Tibial artery (tissue), 4 donors: ENCODE results near the gene LGALS4.
"Not testable (repeated sequence)": the region's sequence is repeated elsewhere in the genome, so short reads cannot be mapped to it uniquely, and the experiment has no call there.

ENCODE experiments used
- DNase-seq, 2 donors: peaks; one replicate each; pipeline ENCODE4 v3.0.0-alpha.2; 2019
- H3K27ac ChIP-seq, 2 donors: fragments of 200-600 bp; sonication (generic) in 1 of 2; 1 replicate in 1 of 2; 2 replicates in 1 of 2; pipeline ENCODE4 v1.5.1; 2018 to 2019; ENCODE audit warnings: mild to moderate bottlenecking in 1 of 2
- H3K27me3 ChIP-seq, 2 donors: fragments of 200-600 bp; sonication (generic) in 1 of 2; one replicate each; pipeline versions ENCODE4 v1.5.1 to v1.6.0; 2016 to 2019
- H3K36me3 ChIP-seq, 3 donors: fragments of 200-600 bp; sonication (generic) in 2 of 3; one replicate each; pipeline ENCODE4 v1.5.1; 2016 to 2019; ENCODE audit warnings: mild to moderate bottlenecking in 2 of 3
- H3K4me1 ChIP-seq, 4 donors: fragments of 200-600 bp; sonication (generic) in 2 of 4; 1 replicate in 3 of 4; 2 replicates in 1 of 4; pipeline ENCODE4 v1.5.1; 2016 to 2019
- H3K4me3 ChIP-seq, 2 donors: fragments of 200-600 bp; sonication (generic) in 1 of 2; 1 replicate in 1 of 2; 2 replicates in 1 of 2; pipeline ENCODE4 v1.5.1; 2018 to 2019; ENCODE audit warnings: mild to moderate bottlenecking in 2 of 2
- H3K9me3 ChIP-seq, 3 donors: fragments of 200-600 bp; sonication (generic) in 1 of 3; one replicate each; pipeline ENCODE4 v1.5.1; 2016 to 2019
- CTCF ChIP-seq, 2 experiments: fragments of 200-600 bp in 1 of 2; fragments of 450-650 bp in 1 of 2; IDR thresholded peaks; one replicate each; pipeline ENCODE4 v1.5.1; 2017 to 2019; ENCODE audit warnings: antibody characterized with exemption in 2 of 2, mild to moderate bottlenecking in 1 of 2, moderate library complexity in 1 of 2
- intact Hi-C: fragments of 100-400 bp; cut with DNase I; formaldehyde crosslinking; loops from one replicate; pipeline ENCODE4 v1.15.0; 2023; ENCODE audit warnings: low total_unique reads

Gene LGALS4

GRCh38 chr19:38817081-38817480 lies 4.3 kb upstream of the LGALS4 start:
- H3K4me1 ChIP-seq = no peaks in the 10 kb centered on the region
- no peaks in the 10 kb centered on the region for H3K27me3 ChIP-seq
- H3K9me3 ChIP-seq = no peaks in the 10 kb centered on the region
- intact Hi-C loops = no loop called here
- H3K27ac ChIP-seq = no peak overlapping the region
- no peak overlapping the region for H3K4me3 ChIP-seq
- peaks cover 26 to 64% (median 53%) of the 10 kb centered on the region in 3 donors for H3K36me3 ChIP-seq
- TF ChIP-seq CTCF (IDR thresholded peaks at IDR 0.05) = no peak
- DNase-seq = no peak

- Histone ChIP-seq H3K27ac (no peak overlapping the region), H3K27me3 (no peaks in the 10 kb centered on the region), H3K9me3 (no peaks in the 10 kb centered on the region), H3K36me3 (peaks cover 26 to 56% (median 44%) of the 10 kb centered on the region in 3 donors), H3K4me1 (no peaks in the 10 kb centered on the region), H3K4me3 (no peak overlapping the region)
- intact Hi-C loops = no loop called here
- no peak for DNase-seq
- TF ChIP-seq CTCF (IDR thresholded peaks at IDR 0.05) = no peak
Observed at GRCh38 chr19:38816131-38816750, 3.5 kb upstream of the LGALS4 start.

- DNase-seq = no peak
- no peak for TF ChIP-seq CTCF (IDR thresholded peaks at IDR 0.05)
- intact Hi-C loops = no loop called here
- no peaks in the 10 kb centered on the region for H3K27me3 ChIP-seq
- no peak overlapping the region for H3K27ac ChIP-seq
- H3K9me3 ChIP-seq = no peaks in the 10 kb centered on the region
- peaks cover 26 to 47% (median 35%) of the 10 kb centered on the region in 3 donors for H3K36me3 ChIP-seq
- H3K4me3 ChIP-seq = no peak overlapping the region
- H3K4me1 ChIP-seq = no peaks in the 10 kb centered on the region
Observed at GRCh38 chr19:38815059-38816001, 2.6 kb upstream of the LGALS4 start.

- H3K9me3 ChIP-seq, H3K27me3 ChIP-seq, H3K4me3 ChIP-seq, H3K4me1 ChIP-seq, DNase-seq, intact Hi-C loops, H3K27ac ChIP-seq: not testable (repeated sequence)
- H3K36me3 ChIP-seq = peaks cover 26 to 41% (median 34%) of the 10 kb centered on the region in 3 donors
Observed at GRCh38 chr19:38813932-38814331, 1.2 kb upstream of the LGALS4 start.

GRCh38 chr19:38813323-38813722 lies 578 bp upstream of the LGALS4 start:
- Histone ChIP-seq H3K4me1 (no peaks in the 10 kb centered on the region), H3K36me3 (peaks cover 26 to 39% (median 34%) of the 10 kb centered on the region in 3 donors), H3K9me3 (no peaks in the 10 kb centered on the region), H3K27me3 (no peaks in the 10 kb centered on the region), H3K27ac (no peak overlapping the region), H3K4me3 (no peak overlapping the region)
- intact Hi-C loops = no loop called here
- no peak for DNase-seq
- no peak for TF ChIP-seq CTCF (IDR thresholded peaks at IDR 0.05)
